ENCODE results near the gene TMEM53. TPM values are rescaled to one million over a fixed set of nuclear protein-coding genes. Genes with fewer than 3 reads are reported as not detected.
A peak's percentile ranks its signal among the peaks of the same experiment; 100 is the strongest.

Gene TMEM53
- total RNA-seq, 1 experiment from 2014 or later = 22.9 TPM

GRCh38 chr1:44714532-44714931 lies 40.3 kb upstream of the TMEM53 start:
- no peak for TF ChIP-seq REST (IDR thresholded peaks at IDR 0.05; ENCODE audit: insufficient read depth in 1 of 2, low read depth in 2 of 2, low read length in 1 of 2)
- in situ Hi-C loops (cut with HindIII; ENCODE audit: low pct_unique_long_range_greater_than_20kb, low sequenced_read_pairs) (no loop called here), intact Hi-C loops (cut with micrococcal nuclease; ENCODE audit: unreplicated experiment) (no loop called here)
- no peak for DNase-seq (ENCODE audit: low read depth, low spot score)
- no TSS peak for BruUV-seq (replicated peaks)
- peak; percentile 50; the same call in 1 of the 2 replicates for ATAC-seq
- H3K9me3 ChIP-seq (ENCODE audit: control insufficient read depth, insufficient read depth, low read depth, low read length) = no peaks in the 10 kb centered on the region
- CTCF ChIA-PET = interaction anchor here (0.6 to 0.7 kb wide), 3 partner anchors 114 to 1864 kb away, joined by 4 read pairs; no protein-coding TSS in a partner anchor
- H3K4me1 ChIP-seq (ENCODE audit: control insufficient read depth, insufficient read depth, low read length) = no peaks in the 10 kb centered on the region
- no peak overlapping the region for H3K4me3 ChIP-seq (ENCODE audit: low read depth in 2 of 2, low read length in 2 of 2)
- no peaks in the 10 kb centered on the region for H3K36me3 ChIP-seq (ENCODE audit: control insufficient read depth, insufficient read depth, low read length)
- no peak overlapping the region; the same call in 1 of the 2 replicates for H3K27ac ChIP-seq (ENCODE audit: low read length)
- H3K27me3 ChIP-seq (ENCODE audit: control insufficient read depth, insufficient read depth, low read length) = peaks cover 3% of the 10 kb centered on the region; the same call in 1 of the 2 replicates
- POLR2A ChIA-PET = no interaction called here

GRCh38 chr1:44713321-44713781 lies 39.1 kb upstream of the TMEM53 start:
- Histone ChIP-seq H3K36me3 (ENCODE audit: control insufficient read depth, insufficient read depth, low read length) (no peaks in the 10 kb centered on the region), H3K4me3 (ENCODE audit: low read depth in 2 of 2, low read length in 2 of 2) (no peak overlapping the region), H3K4me1 (ENCODE audit: control insufficient read depth, insufficient read depth, low read length) (no peaks in the 10 kb centered on the region), H3K27me3 (ENCODE audit: control insufficient read depth, insufficient read depth, low read length) (peaks cover 3% of the 10 kb centered on the region; the same call in 1 of the 2 replicates), H3K9me3 (ENCODE audit: control insufficient read depth, insufficient read depth, low read depth, low read length) (no peaks in the 10 kb centered on the region), H3K27ac (ENCODE audit: low read length) (no peak overlapping the region)
- no peak for ATAC-seq
- TF ChIP-seq CTCF (IDR thresholded peaks at IDR 0.05) (no peak), TCF7L2 (IDR thresholded peaks at IDR 0.05; ENCODE audit: low read depth, low read length) (no peak), POLR2AphosphoS5 (IDR thresholded peaks at IDR 0.05; ENCODE audit: low read depth, low read length) (no peak), SIN3A (IDR thresholded peaks at IDR 0.05; ENCODE audit: borderline replicate concordance, insufficient read depth, low read depth, low read length) (no peak), REST (IDR thresholded peaks at IDR 0.05; ENCODE audit: insufficient read depth in 1 of 2, low read depth in 2 of 2, low read length in 1 of 2) (no peak)
- intact Hi-C loops (cut with micrococcal nuclease; ENCODE audit: unreplicated experiment) (no loop called here), in situ Hi-C loops (cut with HindIII; ENCODE audit: low pct_unique_long_range_greater_than_20kb, low sequenced_read_pairs) (no loop called here)
- no TSS peak for BruUV-seq (replicated peaks)
- ChIA-PET POLR2A (interaction anchor here (0.6 kb wide), 1 partner anchor 13 kb away, joined by 3 read pairs; no protein-coding TSS in a partner anchor), CTCF (interaction anchor here (0.7 kb wide), 1 partner anchor 299 kb away, joined by 4 read pairs; no protein-coding TSS in a partner anchor)
- DNase-seq (ENCODE audit: low read depth, low spot score) = no peak
